ENCODE measurements around the gene ATG4D.
A peak's percentile ranks its signal among the peaks of the same experiment; 100 is the strongest.
"Not testable (repeated sequence)": the region's sequence is repeated elsewhere in the genome, so short reads cannot be mapped to it uniquely, and the experiment has no call there.

The ATG4D gene

GRCh38 chr19:10518444-10519361 lies 25.0 kb upstream of the ATG4D start:
- peak overlapping the region; percentile 30 for H3K4me3 ChIP-seq (ENCODE audit: low read depth, low read length)

DNA sequence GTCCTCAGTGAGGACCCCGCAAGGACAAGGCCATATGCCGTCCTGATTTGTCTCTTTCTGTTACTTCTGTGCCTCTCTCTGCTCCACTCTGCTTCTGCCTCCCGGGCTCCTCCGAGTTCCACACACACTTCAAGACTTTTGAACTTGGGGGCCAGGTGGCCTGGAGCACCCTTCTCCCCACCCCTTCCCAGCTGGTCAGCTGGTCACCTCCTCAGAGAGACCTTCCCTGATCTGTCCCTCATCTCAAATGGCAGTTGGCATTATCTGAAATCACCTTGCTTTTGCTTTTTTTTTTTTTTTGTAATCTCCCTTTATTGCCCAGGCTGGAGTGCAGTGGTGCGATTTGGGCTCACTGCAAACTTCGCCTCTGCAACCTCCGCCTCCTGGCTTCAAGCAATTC lies 24.3 kb upstream of the ATG4D start:
- H3K4me3 ChIP-seq (ENCODE audit: low read depth, low read length), result no peak overlapping the region

GRCh38 chr19:10520652-10521318 lies 22.9 kb upstream of the ATG4D start:
- no peak overlapping the region for H3K4me3 ChIP-seq (ENCODE audit: low read depth, low read length)

GRCh38 chr19:10521461-10522171 lies 22.1 kb upstream of the ATG4D start:
- no peak overlapping the region for H3K4me3 ChIP-seq (ENCODE audit: low read depth, low read length)

- no peak overlapping the region for H3K4me3 ChIP-seq (ENCODE audit: low read depth, low read length)
Observed at GRCh38 chr19:10523135-10523636, 20.5 kb upstream of the ATG4D start.

DNA sequence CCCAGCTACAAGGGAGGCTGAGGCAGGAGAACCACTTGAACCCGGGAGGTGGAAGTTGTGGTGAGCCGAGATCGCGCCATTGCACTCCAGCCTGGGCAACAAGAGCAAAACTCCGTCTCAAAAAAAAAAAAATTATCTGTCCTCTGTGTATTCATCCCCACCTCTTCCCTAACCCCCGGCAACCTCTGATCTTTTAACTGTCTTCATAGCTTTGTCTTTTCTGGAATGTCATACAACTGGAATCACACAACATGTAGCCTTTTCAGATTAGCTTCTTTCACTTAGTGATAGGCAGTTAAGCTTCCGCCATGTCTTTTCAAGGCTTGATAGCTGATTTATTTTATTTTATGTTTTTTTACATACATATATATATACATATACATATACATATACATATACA lies 18.1 kb upstream of the ATG4D start:
- H3K4me3 ChIP-seq (ENCODE audit: low read depth, low read length), result no peak overlapping the region

DNA sequence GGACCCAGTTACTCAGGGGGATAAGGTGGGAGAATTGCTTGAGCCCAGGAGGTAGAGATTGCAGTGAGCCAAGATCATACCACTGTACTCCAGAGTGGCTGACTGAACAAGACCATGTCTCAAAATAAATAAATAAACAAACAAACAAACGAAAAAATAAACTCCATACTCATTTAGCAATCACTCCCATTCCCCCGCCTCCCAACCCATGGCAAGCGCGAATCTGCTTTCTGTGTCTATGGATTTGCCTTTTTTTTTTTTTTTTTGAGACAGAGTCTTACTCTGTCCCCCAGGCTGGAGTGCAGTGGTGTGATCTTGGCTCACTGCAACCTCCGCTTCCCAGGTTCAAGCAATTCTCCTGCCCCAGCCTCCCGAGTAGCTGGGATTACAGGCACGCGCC lies 16.8 kb upstream of the ATG4D start:
- not testable (repeated sequence) for H3K4me3 ChIP-seq (ENCODE audit: low read depth, low read length)

- H3K4me3 ChIP-seq (ENCODE audit: low read depth, low read length), result no peak overlapping the region
Observed at GRCh38 chr19:10532457-10532856, 11.2 kb upstream of the ATG4D start.

- H3K4me3 ChIP-seq (ENCODE audit: low read depth, low read length), result no peak overlapping the region
Observed at GRCh38 chr19:10533646-10534386, 9.9 kb upstream of the ATG4D start.

- no peak overlapping the region for H3K4me3 ChIP-seq (ENCODE audit: low read depth, low read length)
Observed at GRCh38 chr19:10535613-10536012, 8.1 kb upstream of the ATG4D start.

DNA sequence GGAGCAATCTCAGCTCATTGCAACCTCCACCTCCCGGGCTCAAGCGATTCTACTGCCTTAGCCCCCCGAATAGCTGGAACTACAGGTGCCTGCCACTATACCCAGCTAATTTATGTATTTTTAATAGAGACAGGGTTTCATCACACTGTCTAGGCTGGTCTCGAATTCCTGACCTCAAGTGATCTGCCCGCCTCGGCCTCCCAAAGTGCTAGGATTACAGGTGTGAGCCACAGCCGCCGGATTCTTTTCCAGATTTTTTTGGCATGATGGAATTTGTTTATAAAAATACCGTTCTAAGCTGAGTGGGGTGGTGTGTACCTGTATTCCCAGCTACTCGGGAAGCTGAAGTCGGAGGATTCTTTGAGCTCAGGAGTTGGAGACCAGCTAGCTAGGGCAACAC lies 6.0 kb upstream of the ATG4D start:
- H3K4me3 ChIP-seq (ENCODE audit: low read depth, low read length), result no peak overlapping the region

DNA sequence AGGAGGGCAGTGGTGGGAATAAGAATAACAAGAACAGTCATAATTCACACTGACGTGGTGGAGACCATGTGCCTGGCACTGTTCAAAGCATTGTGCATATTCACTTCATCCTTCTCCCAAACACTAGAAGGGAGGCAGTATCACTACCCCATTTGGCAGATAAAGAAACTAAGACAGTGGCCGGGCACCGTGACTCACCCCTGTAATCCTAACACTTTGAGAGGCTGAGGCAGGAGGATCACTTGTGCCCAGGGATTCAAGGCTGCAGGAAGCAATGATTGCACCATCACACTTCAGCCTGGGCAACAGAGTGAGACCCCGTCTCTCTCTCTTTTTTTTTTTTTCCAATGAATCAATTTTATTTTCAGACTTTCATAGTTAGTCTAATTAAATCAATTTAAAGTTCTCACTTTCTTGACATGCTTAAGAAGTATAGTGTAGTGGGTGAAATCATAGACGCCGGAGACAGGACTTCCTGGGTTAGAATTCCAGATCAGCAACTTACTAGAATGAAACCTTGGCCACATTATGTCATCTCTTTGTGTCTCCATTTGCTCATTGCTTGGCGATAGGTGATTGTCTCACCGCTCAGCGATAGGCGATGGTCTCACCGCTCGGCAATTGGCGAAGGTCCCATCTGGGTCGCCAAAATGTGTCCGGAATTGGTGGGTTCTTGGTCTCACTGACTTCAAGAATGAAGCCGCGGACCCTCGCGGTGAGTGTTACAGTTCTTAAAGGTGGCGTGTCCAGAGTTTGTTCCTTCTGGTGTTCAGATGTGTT lies 5.3 kb upstream of the ATG4D start:
- H3K4me3 ChIP-seq (ENCODE audit: low read depth, low read length), result no peak overlapping the region

- H3K4me3 ChIP-seq (ENCODE audit: low read depth, low read length), result not testable (repeated sequence)
Observed at GRCh38 chr19:10539016-10539415, 4.7 kb upstream of the ATG4D start.

DNA sequence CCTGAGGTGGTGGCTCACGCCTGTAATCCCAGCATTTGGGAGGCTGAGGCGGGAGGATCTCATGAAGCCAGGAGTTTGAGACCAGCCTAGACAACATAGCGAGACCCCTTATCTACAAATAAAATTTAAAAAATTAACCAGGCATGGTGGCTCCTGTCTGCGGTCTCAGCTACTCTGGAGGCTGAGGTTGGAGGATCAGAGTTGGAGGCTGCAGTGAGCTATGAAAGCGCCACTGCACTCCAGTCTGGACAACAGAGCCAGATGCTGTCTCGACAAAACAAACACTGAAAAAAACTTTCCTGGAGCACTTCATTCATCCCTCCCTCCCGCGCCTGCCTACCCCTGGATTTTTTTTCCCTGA lies 665 bp upstream of the ATG4D start:
- no peak overlapping the region for H3K4me3 ChIP-seq (ENCODE audit: low read depth, low read length)

DNA sequence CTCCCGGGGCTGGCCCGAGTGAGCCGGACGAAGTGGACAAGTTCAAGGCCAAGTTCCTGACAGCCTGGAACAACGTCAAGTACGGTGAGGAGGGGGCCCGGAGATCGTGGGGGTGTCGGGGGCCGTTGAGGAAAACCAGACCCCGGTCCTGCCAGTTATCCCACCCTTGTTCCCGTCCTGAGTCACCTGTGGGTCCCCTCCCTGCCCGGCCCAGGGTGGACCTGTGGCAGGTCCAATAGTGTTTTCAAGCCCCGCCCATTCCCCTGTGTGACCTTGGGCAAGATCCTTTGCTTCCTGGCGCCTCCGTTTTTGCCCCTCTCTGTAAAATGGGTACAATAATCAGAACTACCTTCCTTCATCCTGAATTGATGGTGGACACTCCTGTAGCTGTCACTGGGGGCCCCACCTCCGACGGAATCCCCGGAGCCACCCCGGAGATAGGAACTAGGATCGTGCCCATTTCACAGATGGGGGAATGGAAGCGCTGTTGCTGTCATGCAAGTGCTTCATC lies 593 bp downstream of the ATG4D start:
- peak overlapping the region; percentile 78 for H3K4me3 ChIP-seq (ENCODE audit: low read depth, low read length)

GRCh38 chr19:10544753-10545251 lies 1.1 kb downstream of the ATG4D start:
- H3K4me3 ChIP-seq (ENCODE audit: low read depth, low read length), result peak overlapping the region; percentile 78

- no peak overlapping the region for H3K4me3 ChIP-seq (ENCODE audit: low read depth, low read length)
Observed at GRCh38 chr19:10546817-10547216, 3.1 kb downstream of the ATG4D start.

GRCh38 chr19:10548746-10549276 lies 5.1 kb downstream of the ATG4D start:
- H3K4me3 ChIP-seq (ENCODE audit: low read depth, low read length), result no peak overlapping the region

- H3K4me3 ChIP-seq (ENCODE audit: low read depth, low read length), result no peak overlapping the region
Observed at GRCh38 chr19:10549733-10550132, 6.0 kb downstream of the ATG4D start.

Measured in iPS-11a (cell line).